Measurements from ENCODE around the gene TTLL3.

DNA sequence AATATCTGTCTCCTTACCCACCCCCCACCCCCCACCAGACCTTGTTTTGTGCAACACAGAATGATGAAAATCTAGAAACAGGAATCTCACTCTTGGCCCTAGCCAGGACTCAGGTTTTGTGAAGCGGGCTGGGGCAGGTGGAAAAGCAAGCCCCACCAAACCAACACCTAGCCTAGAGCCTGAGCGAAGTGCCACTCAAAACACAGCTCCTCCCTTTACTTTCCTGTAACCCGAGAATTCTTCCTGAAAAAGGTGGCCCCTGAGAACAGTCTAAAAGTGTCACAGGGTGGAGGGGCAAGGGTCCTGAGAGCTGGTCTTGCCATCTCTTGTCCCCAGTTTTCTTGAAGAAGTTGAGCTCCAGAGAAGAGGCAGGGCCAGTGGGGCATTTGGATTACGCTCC is 51.1 kb downstream of the TTLL3 start:
- TF ChIP-seq, protein P1, sequence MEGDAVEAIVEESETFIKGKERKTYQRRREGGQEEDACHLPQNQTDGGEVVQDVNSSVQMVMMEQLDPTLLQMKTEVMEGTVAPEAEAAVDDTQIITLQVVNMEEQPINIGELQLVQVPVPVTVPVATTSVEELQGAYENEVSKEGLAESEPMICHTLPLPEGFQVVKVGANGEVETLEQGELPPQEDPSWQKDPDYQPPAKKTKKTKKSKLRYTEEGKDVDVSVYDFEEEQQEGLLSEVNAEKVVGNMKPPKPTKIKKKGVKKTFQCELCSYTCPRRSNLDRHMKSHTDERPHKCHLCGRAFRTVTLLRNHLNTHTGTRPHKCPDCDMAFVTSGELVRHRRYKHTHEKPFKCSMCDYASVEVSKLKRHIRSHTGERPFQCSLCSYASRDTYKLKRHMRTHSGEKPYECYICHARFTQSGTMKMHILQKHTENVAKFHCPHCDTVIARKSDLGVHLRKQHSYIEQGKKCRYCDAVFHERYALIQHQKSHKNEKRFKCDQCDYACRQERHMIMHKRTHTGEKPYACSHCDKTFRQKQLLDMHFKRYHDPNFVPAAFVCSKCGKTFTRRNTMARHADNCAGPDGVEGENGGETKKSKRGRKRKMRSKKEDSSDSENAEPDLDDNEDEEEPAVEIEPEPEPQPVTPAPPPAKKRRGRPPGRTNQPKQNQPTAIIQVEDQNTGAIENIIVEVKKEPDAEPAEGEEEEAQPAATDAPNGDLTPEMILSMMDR (IDR thresholded peaks at IDR 0.05): no peak
- TF ChIP-seq POLR2A (IDR thresholded peaks at IDR 0.05): no peak
